HG02870 (cell line): Measurements from ENCODE around the gene PRR11.
"Not testable (repeated sequence)": the region's sequence is repeated elsewhere in the genome, so short reads cannot be mapped to it uniquely, and the experiment has no call there.

Experiments
- ATAC-seq: cut with Tn5 transposase; IDR thresholded peaks from one replicate; pipeline ENCODE4 v1.9.1; 2021; ENCODE audit warnings: mild to moderate bottlenecking, moderate library complexity; ENCODE audit not compliant: unreplicated experiment

Gene PRR11

GRCh38 chr17:59202320-59202719, 46.8 kb downstream of the PRR11 start:
- no peak for ATAC-seq

- ATAC-seq, result no peak
Measured at GRCh38 chr17:59219370-59219769, 63.8 kb downstream of the PRR11 start.

GRCh38 chr17:59219992-59220327, 64.4 kb downstream of the PRR11 start:
- ATAC-seq, result no peak

- peak; percentile 96 for ATAC-seq
Measured at GRCh38 chr17:59220328-59221158, 65.0 kb downstream of the PRR11 start, which contains the start of gene GDPD1. TSS of gene GDPD1 (plus strand) at chr17:59220511. CDS start at chr17:59220610, 99 bp downstream.

- peak; percentile 7 for ATAC-seq
Measured at GRCh38 chr17:59221159-59221847, 65.8 kb downstream of the PRR11 start.

GRCh38 chr17:59223813-59224212, 68.3 kb downstream of the PRR11 start:
- no peak for ATAC-seq

- ATAC-seq, result not testable (repeated sequence)
Measured at GRCh38 chr17:59228588-59228987, 73.0 kb downstream of the PRR11 start.

- no peak for ATAC-seq
Measured at GRCh38 chr17:59230764-59231163, 75.2 kb downstream of the PRR11 start.

- no peak for ATAC-seq
Measured at GRCh38 chr17:59234631-59235030, 79.1 kb downstream of the PRR11 start.

- no peak for ATAC-seq
Measured at GRCh38 chr17:59238906-59239305, 83.4 kb downstream of the PRR11 start.

GRCh38 chr17:59244081-59244480, 88.5 kb downstream of the PRR11 start:
- ATAC-seq, result no peak
